GM19351 (cell line): ENCODE measurements around the gene PRPF39.
"Not testable (repeated sequence)": the region's sequence is repeated elsewhere in the genome, so short reads cannot be mapped to it uniquely, and the experiment has no call there.

ENCODE experiments used
- ATAC-seq: cut with Tn5 transposase; IDR thresholded peaks from one replicate; pipeline ENCODE4 v1.9.1; 2021; ENCODE audit warnings: mild to moderate bottlenecking, moderate library complexity; ENCODE audit not compliant: unreplicated experiment

The PRPF39 gene

DNA sequence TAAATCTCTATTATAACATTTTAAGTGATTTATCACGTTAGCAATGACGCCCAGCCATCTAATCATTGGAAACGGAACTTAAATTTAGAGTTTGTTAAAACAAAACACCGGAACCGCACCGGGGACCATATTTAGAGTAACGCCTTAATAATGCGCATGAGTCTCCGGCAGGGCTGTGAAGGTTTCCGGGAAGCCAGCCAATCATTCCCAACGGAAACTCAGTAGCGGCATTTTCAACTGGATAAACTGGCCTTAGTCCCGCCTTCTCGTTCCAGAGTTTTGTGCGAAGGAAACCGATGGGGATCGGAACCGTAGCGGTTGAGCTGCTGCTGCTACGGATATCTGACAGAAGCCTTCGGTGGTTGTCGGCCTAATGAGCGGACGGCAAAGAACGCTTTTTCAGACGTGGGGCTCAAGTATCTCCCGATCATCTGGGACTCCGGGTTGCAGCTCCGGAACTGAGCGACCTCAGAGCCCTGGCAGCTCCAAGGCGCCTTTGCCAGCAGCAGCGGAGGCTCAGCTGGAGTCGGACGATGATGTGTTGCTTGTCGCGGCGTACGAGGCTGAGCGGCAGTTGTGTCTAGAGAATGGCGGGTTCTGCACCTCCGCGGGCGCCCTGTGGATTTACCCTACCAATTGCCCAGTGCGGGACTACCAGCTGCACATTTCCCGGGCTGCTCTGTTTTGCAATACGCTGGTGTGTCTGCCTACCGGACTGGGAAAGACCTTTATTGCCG lies 51.9 kb downstream of the PRPF39 start, which contains the start of gene FANCM:
TSS of gene FANCM (plus strand) at position 272 of the 737 bp plus-strand sequence. CDS start at position 374, 102 bp downstream.
- ATAC-seq, result peak; percentile 30

- no peak for ATAC-seq
Measured at GRCh38 chr14:45136399-45136798, 52.5 kb downstream of the PRPF39 start.

DNA sequence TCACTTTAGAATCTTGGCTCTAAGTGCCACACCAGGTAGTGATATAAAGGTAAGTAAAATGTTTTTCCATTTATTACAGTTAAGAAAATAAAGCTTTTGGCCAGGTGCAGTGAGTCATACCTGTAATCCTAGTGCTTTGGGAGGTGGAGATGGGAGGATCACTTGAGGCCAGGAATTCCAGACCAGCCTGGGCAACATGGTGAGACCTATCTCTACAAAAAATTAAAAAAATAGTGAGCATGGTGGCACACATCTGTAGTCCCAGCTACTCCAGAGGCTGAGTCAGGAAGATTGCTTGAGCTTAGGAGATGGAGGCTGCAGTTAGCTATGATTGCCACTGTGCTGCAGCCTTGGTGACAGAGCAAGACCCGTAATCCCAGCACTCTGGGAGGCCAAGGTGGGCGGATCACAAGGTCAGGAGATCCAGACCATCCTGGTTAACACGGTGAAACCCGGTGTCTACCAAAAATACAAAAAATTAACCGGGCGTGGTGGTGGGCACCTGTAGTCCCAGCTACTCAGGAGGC lies 56.8 kb downstream of the PRPF39 start:
- ATAC-seq, result no peak

DNA sequence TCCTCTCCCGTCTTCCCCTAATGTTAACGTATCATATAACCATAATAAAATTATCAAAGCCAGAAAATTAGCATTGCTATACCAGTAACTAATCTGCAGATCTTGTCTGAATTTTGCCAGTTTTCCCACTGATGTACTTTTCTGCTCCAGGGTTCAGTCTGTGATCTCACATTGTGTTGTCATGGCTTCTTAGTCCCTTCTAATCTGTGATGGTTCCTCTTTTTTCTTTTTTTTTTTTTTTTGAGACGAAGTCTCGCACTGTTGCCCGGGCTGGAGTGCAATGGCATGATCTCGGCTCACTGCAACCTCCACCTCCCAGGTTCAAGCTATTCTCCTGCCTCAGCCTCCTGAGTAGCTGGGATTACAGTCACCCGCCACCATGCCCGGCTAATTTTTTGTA lies 58.2 kb downstream of the PRPF39 start:
- ATAC-seq, result not testable (repeated sequence)

DNA sequence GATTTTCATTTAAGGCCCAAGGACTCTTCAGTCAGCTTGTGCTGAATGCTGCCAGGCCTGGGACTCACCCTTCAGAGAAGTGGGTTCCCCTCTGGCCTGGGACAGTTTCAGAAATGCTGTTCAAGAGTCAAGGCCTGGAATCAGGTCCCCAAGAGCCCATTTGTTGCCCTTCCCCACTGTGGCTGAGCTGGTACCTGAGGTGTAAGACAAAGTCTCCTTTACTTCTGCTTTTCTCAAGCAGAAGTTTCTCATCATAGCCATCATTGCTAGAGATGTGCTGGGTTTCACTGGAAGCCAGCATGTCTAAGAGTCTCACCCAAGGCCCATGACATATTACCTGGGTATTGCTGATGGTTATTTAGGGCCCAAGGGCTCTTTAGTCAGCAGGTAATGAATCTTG lies 60.7 kb downstream of the PRPF39 start:
- peak; percentile 66 for ATAC-seq

GRCh38 chr14:45145214-45145613 lies 61.3 kb downstream of the PRPF39 start:
- no peak for ATAC-seq

- ATAC-seq, result no peak
Measured at GRCh38 chr14:45149602-45150001, 65.7 kb downstream of the PRPF39 start.

GRCh38 chr14:45150386-45150890 lies 66.5 kb downstream of the PRPF39 start:
- ATAC-seq, result no peak

- ATAC-seq, result peak; percentile 68
Measured at GRCh38 chr14:45156067-45156466, 72.2 kb downstream of the PRPF39 start.
